Measurements from ENCODE around the gene KLHL20. TPM values are rescaled to one million over a fixed set of nuclear protein-coding genes. Genes with fewer than 3 reads are reported as not detected.
A peak's percentile ranks its signal among the peaks of the same experiment; 100 is the strongest.
"Not testable (repeated sequence)": the region's sequence is repeated elsewhere in the genome, so short reads cannot be mapped to it uniquely, and the experiment has no call there.

Gene KLHL20
- polyA plus RNA-seq, 12 donors = 22.0 to 29.6 (median 25.0) TPM; not detected in 1

- DNase-seq = no peak
Measured at GRCh38 chr1:173744651-173745050, 29.9 kb downstream of the KLHL20 start.

GRCh38 chr1:173749137-173749536 lies 34.4 kb downstream of the KLHL20 start:
- DNase-seq = no peak

GRCh38 chr1:173753830-173754229 lies 39.0 kb downstream of the KLHL20 start:
- no peak for DNase-seq

- DNase-seq = no peak
Measured at GRCh38 chr1:173757666-173758065, 42.9 kb downstream of the KLHL20 start.

- no peak for DNase-seq
Measured at GRCh38 chr1:173758110-173758509, 43.3 kb downstream of the KLHL20 start.

GRCh38 chr1:173758980-173759379 lies 44.2 kb downstream of the KLHL20 start:
- DNase-seq = no peak

GRCh38 chr1:173764331-173764730 lies 49.5 kb downstream of the KLHL20 start:
- not testable (repeated sequence) for DNase-seq

GRCh38 chr1:173768206-173768605 lies 53.4 kb downstream of the KLHL20 start:
- no peak for DNase-seq

GRCh38 chr1:173768827-173769226 lies 54.0 kb downstream of the KLHL20 start:
- no peak for DNase-seq

GRCh38 chr1:173770330-173770729 lies 55.5 kb downstream of the KLHL20 start:
- DNase-seq = not testable (repeated sequence)

- DNase-seq = no peak
Measured at GRCh38 chr1:173771560-173771959, 56.8 kb downstream of the KLHL20 start.

- DNase-seq = no peak
Measured at GRCh38 chr1:173775578-173776226, 60.9 kb downstream of the KLHL20 start.

GRCh38 chr1:173779936-173780335 lies 65.2 kb downstream of the KLHL20 start:
- no peak for DNase-seq

GRCh38 chr1:173784997-173785396 lies 70.2 kb downstream of the KLHL20 start:
- no peak for DNase-seq

GRCh38 chr1:173789841-173790240 lies 75.1 kb downstream of the KLHL20 start:
- no peak for DNase-seq

GRCh38 chr1:173798078-173798477 lies 83.3 kb downstream of the KLHL20 start:
- DNase-seq = no peak

- DNase-seq = not testable (repeated sequence)
Measured at GRCh38 chr1:173799995-173800394, 85.2 kb downstream of the KLHL20 start.

GRCh38 chr1:173802961-173803360 lies 88.2 kb downstream of the KLHL20 start:
- no peak for DNase-seq

- DNase-seq = not testable (repeated sequence)
Measured at GRCh38 chr1:173813654-173814053, 98.9 kb downstream of the KLHL20 start.

- no peak for DNase-seq
Measured at GRCh38 chr1:173818459-173818858, 103.7 kb downstream of the KLHL20 start.

GRCh38 chr1:173821680-173822079 lies 106.9 kb downstream of the KLHL20 start:
- no peak for DNase-seq

- peak; percentile 1 for DNase-seq
Measured at GRCh38 chr1:173823781-173824314, 109.1 kb downstream of the KLHL20 start.

- peak; percentile 99 for DNase-seq
Measured at GRCh38 chr1:173824315-173825081, 109.7 kb downstream of the KLHL20 start, which contains the start of the genes CENPL and DARS2. Gene CENPL, minus strand, starts transcription at chr1:173824883. Its CDS starts 13,584 bp downstream, at chr1:173811299. Gene DARS2, plus strand, starts transcription at chr1:173824673. Its CDS starts 557 bp downstream, at chr1:173825230.

Data from muscle of arm (tissue), 12 donors.